ENCODE measurements around the gene ZNF322. TPM values are rescaled to one million over a fixed set of nuclear protein-coding genes. Genes with fewer than 3 reads are reported as not detected.

ZNF322 gene
- total and polyA plus RNA-seq, 4 donors = 3.3 to 9.0 (median 6.8) TPM

DNA sequence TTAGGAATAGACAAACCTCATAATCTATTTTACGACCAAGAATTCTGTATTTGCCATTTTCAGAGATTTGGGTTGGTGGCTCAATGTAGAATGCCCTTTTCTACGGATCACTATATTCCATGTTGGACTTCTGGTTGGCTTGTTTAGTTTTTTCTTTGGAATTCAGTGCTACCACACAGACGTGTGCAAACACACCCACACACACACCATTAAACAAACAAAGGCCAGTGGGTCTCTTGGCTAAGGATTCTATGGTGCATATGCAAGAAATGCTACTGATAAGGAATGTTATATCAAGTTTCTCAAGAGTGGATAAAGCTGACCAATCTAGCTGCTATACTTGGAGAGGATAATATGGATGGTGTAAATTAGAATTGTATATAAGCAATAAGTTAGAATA lies 54.7 kb downstream of the ZNF322 start:
- Histone ChIP-seq H3K27ac (ENCODE audit: low read depth in 1 of 2, low read length in 2 of 2) (no peak overlapping the region), H3K4me3 (ENCODE audit: low read depth in 1 of 3, low read length in 3 of 3) (no peak overlapping the region), H3K27me3 (ENCODE audit: control insufficient read depth in 4 of 4, insufficient read depth in 4 of 4, low read length in 3 of 4) (no peaks in the 10 kb centered on the region), H3K9ac (ENCODE audit: low read depth in 1 of 2, low read length in 2 of 2) (no peak overlapping the region), H3K4me1 (ENCODE audit: control insufficient read depth in 4 of 4, insufficient read depth in 4 of 4, low read length in 3 of 4) (peaks cover 0 to 3% (median 0%) of the 10 kb centered on the region in 4 donors), H3K9me3 (ENCODE audit: control insufficient read depth in 4 of 4, low read length in 3 of 4) (no peaks in the 10 kb centered on the region), H3K36me3 (ENCODE audit: control insufficient read depth in 4 of 4, insufficient read depth in 3 of 4, low read depth in 1 of 4, low read length in 3 of 4) (peaks cover 0 to 2% (median under 1%) of the 10 kb centered on the region in 4 donors)
- no peak for DNase-seq (ENCODE audit: low spot score)
- WGBS = 61% methylated on average over 3 of the region's 3 CpGs
- no peak for TF ChIP-seq RAD21 (IDR thresholded peaks at IDR 0.05)
- no peak for TF ChIP-seq NR2F2 (IDR thresholded peaks at IDR 0.05)
- TF ChIP-seq, protein P1, sequence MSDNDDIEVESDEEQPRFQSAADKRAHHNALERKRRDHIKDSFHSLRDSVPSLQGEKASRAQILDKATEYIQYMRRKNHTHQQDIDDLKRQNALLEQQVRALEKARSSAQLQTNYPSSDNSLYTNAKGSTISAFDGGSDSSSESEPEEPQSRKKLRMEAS (IDR thresholded peaks at IDR 0.05) = no peak
- no peak for TF ChIP-seq FOXA1 (IDR thresholded peaks at IDR 0.05)
- TF ChIP-seq, protein P2, sequence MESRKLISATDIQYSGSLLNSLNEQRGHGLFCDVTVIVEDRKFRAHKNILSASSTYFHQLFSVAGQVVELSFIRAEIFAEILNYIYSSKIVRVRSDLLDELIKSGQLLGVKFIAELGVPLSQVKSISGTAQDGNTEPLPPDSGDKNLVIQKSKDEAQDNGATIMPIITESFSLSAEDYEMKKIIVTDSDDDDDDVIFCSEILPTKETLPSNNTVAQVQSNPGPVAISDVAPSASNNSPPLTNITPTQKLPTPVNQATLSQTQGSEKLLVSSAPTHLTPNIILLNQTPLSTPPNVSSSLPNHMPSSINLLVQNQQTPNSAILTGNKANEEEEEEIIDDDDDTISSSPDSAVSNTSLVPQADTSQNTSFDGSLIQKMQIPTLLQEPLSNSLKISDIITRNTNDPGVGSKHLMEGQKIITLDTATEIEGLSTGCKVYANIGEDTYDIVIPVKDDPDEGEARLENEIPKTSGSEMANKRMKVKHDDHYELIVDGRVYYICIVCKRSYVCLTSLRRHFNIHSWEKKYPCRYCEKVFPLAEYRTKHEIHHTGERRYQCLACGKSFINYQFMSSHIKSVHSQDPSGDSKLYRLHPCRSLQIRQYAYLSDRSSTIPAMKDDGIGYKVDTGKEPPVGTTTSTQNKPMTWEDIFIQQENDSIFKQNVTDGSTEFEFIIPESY (IDR thresholded peaks at IDR 0.05) = no peak

DNA sequence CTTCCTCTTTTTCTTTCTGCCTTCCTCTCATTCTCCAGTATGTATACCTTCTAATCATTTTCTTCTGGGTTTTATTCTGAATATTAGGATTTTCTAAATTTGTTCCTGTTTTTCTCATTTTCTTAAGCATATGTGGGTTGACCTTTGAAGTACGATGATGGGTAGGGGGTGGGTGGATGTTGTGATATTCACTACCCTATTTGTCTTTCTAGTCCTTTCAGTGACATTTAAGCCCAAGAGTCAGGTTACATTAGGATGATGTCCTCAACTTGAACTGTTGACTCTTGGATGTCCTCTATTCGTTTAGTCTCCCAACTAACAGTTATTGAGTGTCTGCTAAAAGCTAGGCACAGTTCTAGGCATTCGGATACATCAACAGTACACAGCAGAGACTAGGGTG lies 55.5 kb downstream of the ZNF322 start:
- H3K4me1 ChIP-seq (ENCODE audit: control insufficient read depth in 4 of 4, insufficient read depth in 4 of 4, low read length in 3 of 4) = peaks cover 0 to 3% (median 0%) of the 10 kb centered on the region in 4 donors
- TF ChIP-seq JUND (IDR thresholded peaks at IDR 0.05) (no peak), FOXA2 (IDR thresholded peaks at IDR 0.05) (no peak), SP1 (IDR thresholded peaks at IDR 0.05) (no peak), RAD21 (IDR thresholded peaks at IDR 0.05) (no peak), HNF4A (conservative IDR thresholded peaks at IDR 0.05) (no peak), NR2F2 (IDR thresholded peaks at IDR 0.05) (no peak), EGR1 (IDR thresholded peaks at IDR 0.05; ENCODE audit: low read depth in 2 of 2) (no peak), TAF1 (conservative IDR thresholded peaks at IDR 0.05) (no peak), RXRA (IDR thresholded peaks at IDR 0.05) (no peak), GABPA (IDR thresholded peaks at IDR 0.05 in 1 of 2, conservative IDR thresholded peaks at IDR 0.05 in 1 of 2) (no peak)
- TF ChIP-seq, protein P3, sequence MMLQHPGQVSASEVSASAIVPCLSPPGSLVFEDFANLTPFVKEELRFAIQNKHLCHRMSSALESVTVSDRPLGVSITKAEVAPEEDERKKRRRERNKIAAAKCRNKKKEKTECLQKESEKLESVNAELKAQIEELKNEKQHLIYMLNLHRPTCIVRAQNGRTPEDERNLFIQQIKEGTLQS (IDR thresholded peaks at IDR 0.05) = no peak
- TF ChIP-seq, protein P4, sequence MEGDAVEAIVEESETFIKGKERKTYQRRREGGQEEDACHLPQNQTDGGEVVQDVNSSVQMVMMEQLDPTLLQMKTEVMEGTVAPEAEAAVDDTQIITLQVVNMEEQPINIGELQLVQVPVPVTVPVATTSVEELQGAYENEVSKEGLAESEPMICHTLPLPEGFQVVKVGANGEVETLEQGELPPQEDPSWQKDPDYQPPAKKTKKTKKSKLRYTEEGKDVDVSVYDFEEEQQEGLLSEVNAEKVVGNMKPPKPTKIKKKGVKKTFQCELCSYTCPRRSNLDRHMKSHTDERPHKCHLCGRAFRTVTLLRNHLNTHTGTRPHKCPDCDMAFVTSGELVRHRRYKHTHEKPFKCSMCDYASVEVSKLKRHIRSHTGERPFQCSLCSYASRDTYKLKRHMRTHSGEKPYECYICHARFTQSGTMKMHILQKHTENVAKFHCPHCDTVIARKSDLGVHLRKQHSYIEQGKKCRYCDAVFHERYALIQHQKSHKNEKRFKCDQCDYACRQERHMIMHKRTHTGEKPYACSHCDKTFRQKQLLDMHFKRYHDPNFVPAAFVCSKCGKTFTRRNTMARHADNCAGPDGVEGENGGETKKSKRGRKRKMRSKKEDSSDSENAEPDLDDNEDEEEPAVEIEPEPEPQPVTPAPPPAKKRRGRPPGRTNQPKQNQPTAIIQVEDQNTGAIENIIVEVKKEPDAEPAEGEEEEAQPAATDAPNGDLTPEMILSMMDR (IDR thresholded peaks at IDR 0.05; ENCODE audit: low read depth, low read length, missing input control) = no peak
- TF ChIP-seq, protein P1 (IDR thresholded peaks at IDR 0.05) = no peak
- TF ChIP-seq, protein P5, sequence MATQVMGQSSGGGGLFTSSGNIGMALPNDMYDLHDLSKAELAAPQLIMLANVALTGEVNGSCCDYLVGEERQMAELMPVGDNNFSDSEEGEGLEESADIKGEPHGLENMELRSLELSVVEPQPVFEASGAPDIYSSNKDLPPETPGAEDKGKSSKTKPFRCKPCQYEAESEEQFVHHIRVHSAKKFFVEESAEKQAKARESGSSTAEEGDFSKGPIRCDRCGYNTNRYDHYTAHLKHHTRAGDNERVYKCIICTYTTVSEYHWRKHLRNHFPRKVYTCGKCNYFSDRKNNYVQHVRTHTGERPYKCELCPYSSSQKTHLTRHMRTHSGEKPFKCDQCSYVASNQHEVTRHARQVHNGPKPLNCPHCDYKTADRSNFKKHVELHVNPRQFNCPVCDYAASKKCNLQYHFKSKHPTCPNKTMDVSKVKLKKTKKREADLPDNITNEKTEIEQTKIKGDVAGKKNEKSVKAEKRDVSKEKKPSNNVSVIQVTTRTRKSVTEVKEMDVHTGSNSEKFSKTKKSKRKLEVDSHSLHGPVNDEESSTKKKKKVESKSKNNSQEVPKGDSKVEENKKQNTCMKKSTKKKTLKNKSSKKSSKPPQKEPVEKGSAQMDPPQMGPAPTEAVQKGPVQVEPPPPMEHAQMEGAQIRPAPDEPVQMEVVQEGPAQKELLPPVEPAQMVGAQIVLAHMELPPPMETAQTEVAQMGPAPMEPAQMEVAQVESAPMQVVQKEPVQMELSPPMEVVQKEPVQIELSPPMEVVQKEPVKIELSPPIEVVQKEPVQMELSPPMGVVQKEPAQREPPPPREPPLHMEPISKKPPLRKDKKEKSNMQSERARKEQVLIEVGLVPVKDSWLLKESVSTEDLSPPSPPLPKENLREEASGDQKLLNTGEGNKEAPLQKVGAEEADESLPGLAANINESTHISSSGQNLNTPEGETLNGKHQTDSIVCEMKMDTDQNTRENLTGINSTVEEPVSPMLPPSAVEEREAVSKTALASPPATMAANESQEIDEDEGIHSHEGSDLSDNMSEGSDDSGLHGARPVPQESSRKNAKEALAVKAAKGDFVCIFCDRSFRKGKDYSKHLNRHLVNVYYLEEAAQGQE (IDR thresholded peaks at IDR 0.05) = no peak
- H3K27me3 ChIP-seq (ENCODE audit: control insufficient read depth in 4 of 4, insufficient read depth in 4 of 4, low read length in 3 of 4) = no peaks in the 10 kb centered on the region
- no peak overlapping the region for H3K27ac ChIP-seq (ENCODE audit: low read depth in 1 of 2, low read length in 2 of 2)
- no peak overlapping the region for H3K4me3 ChIP-seq (ENCODE audit: low read depth in 1 of 3, low read length in 3 of 3)
- no peaks in the 10 kb centered on the region for H3K9me3 ChIP-seq (ENCODE audit: control insufficient read depth in 4 of 4, low read length in 3 of 4)
- WGBS = 51% methylated on average over 3 of the region's 3 CpGs
- peaks cover 2 to 8% (median 6%) of the 10 kb centered on the region in 4 donors for H3K36me3 ChIP-seq (ENCODE audit: control insufficient read depth in 4 of 4, insufficient read depth in 3 of 4, low read depth in 1 of 4, low read length in 3 of 4)
- H3K9ac ChIP-seq (ENCODE audit: low read depth in 1 of 2, low read length in 2 of 2) = no peak overlapping the region
- DNase-seq (ENCODE audit: low spot score) = no peak

Measured in liver (tissue), 9 donors.